Measurements from ENCODE around the gene SPI1.

DNA sequence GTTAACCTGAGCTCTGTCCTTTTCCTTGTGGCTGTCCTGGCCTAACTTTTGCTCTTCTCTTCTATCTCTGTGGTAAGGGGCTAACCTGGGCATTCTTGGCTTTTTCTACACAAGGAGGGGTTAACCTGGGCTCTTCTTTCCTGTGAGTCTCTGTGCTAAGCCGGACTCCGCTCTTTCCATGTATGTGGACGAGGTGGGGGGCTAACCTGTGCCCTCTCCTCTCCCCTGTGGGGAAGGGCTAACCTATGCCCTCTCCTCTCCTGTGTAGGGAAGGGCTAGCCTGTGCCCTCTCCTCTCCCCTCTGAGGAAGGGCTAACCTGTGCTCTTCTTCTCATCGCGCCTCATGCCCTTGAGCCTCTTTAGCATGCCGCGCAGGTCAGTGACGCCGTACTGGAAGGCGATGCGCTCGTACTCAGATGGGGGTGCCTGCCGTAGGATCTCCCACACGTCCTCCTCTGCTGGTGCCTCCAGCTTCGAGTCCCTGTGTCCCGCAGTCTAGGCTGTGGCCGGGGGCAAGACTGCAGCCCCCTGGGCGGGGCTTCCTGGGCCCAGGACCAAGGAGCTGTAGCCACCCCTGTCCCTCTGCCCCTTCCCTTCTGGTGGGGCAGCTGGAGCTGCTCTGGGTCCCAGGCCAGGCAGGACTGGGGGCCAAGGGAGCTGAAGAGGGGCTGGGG is 32.3 kb downstream of the SPI1 start:
- TF ChIP-seq, protein P1, sequence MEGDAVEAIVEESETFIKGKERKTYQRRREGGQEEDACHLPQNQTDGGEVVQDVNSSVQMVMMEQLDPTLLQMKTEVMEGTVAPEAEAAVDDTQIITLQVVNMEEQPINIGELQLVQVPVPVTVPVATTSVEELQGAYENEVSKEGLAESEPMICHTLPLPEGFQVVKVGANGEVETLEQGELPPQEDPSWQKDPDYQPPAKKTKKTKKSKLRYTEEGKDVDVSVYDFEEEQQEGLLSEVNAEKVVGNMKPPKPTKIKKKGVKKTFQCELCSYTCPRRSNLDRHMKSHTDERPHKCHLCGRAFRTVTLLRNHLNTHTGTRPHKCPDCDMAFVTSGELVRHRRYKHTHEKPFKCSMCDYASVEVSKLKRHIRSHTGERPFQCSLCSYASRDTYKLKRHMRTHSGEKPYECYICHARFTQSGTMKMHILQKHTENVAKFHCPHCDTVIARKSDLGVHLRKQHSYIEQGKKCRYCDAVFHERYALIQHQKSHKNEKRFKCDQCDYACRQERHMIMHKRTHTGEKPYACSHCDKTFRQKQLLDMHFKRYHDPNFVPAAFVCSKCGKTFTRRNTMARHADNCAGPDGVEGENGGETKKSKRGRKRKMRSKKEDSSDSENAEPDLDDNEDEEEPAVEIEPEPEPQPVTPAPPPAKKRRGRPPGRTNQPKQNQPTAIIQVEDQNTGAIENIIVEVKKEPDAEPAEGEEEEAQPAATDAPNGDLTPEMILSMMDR (IDR thresholded peaks at IDR 0.05): no peak
- TF ChIP-seq POLR2A (IDR thresholded peaks at IDR 0.05): no peak

Measured in esophagus squamous epithelium (tissue), 4 donors.